ENCODE data around the gene PRSS3. TPM values are rescaled to one million over a fixed set of nuclear protein-coding genes. Genes with fewer than 3 reads are reported as not detected.
"Not testable (repeated sequence)": the region's sequence is repeated elsewhere in the genome, so short reads cannot be mapped to it uniquely, and the experiment has no call there.

Gene PRSS3
- total and polyA plus RNA-seq, 3 experiments from 2014 or later = 0.72 to 0.84 TPM; not detected in 1

DNA sequence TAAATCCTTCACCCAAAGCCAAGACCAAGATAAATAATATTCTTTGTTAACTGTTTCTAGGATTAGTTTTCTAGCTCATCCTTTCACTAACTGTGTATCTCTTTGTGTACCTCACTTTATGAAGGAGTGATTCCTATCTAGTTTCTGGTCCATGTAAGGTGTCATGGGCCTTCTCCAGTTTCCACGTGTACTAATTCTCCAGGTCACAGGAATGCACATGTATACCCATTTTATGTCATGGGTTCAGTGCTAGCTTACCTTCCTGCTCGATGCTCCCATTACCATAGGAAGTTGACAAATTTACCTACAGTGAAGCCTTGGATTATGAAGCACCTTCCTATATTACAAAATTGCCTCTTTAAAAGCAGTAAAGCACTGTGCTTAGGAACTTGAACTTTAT is 5.9 kb upstream of the PRSS3 start:
- H3K27ac ChIP-seq (ENCODE audit: low read depth, low read length); H3K36me3 Mint-ChIP-seq; H3K9me3 Mint-ChIP-seq; H3K4me1 Mint-ChIP-seq; DNase-seq; CTCF ChIA-PET; H3K4me1 ChIP-seq (ENCODE audit: insufficient read depth, low read length); H3K27ac Mint-ChIP-seq; H3K9me3 ChIP-seq (ENCODE audit: low read length); H3K36me3 ChIP-seq (ENCODE audit: insufficient read depth, low read length); H3K4me3 ChIP-seq (ENCODE audit: low read length); H3K4me3 Mint-ChIP-seq; H3K27me3 ChIP-seq (ENCODE audit: insufficient read depth, low read length, poor library complexity, severe bottlenecking): not testable (repeated sequence)
- POLR2A ChIA-PET = interaction anchor here (0.6 kb wide), 1 partner anchor 26 kb away, joined by 5 read pairs; no protein-coding TSS in a partner anchor
- H3K27me3 Mint-ChIP-seq = peaks cover 5 to 24% of the 10 kb centered on the region in 2 donors

- DNase-seq = no peak
- Histone ChIP-seq H3K4me3 (ENCODE audit: low read length) (no peak overlapping the region), H3K27ac (ENCODE audit: low read depth, low read length) (no peak overlapping the region), H3K4me1 (ENCODE audit: insufficient read depth, low read length) (no peaks in the 10 kb centered on the region), H3K36me3 (ENCODE audit: insufficient read depth, low read length) (no peaks in the 10 kb centered on the region), H3K9me3 (ENCODE audit: low read length) (no peaks in the 10 kb centered on the region), H3K27me3 (ENCODE audit: insufficient read depth, low read length, poor library complexity, severe bottlenecking) (no peaks in the 10 kb centered on the region)
- POLR2A ChIA-PET = no interaction called here
- H3K27ac Mint-ChIP-seq = no peak overlapping the region
- H3K4me1 Mint-ChIP-seq = no peaks in the 10 kb centered on the region
- no peaks in the 10 kb centered on the region for H3K9me3 Mint-ChIP-seq
- peaks cover 5 to 19% of the 10 kb centered on the region in 2 donors for H3K27me3 Mint-ChIP-seq
- no peaks in the 10 kb centered on the region for H3K36me3 Mint-ChIP-seq
- CTCF ChIA-PET = no interaction called here
- no peak overlapping the region for H3K4me3 Mint-ChIP-seq
Observed at GRCh38 chr9:33791117-33791516, 4.2 kb upstream of the PRSS3 start.

- H3K27ac ChIP-seq (ENCODE audit: low read depth, low read length); H3K27ac Mint-ChIP-seq; H3K4me1 Mint-ChIP-seq; H3K4me1 ChIP-seq (ENCODE audit: insufficient read depth, low read length); H3K4me3 ChIP-seq (ENCODE audit: low read length); H3K36me3 Mint-ChIP-seq; DNase-seq; H3K27me3 ChIP-seq (ENCODE audit: insufficient read depth, low read length, poor library complexity, severe bottlenecking); H3K4me3 Mint-ChIP-seq; H3K9me3 ChIP-seq (ENCODE audit: low read length); H3K36me3 ChIP-seq (ENCODE audit: insufficient read depth, low read length); H3K9me3 Mint-ChIP-seq; POLR2A ChIA-PET: not testable (repeated sequence)
- H3K27me3 Mint-ChIP-seq = peaks cover 3 to 33% of the 10 kb centered on the region in 2 donors
- CTCF ChIA-PET = interaction anchor here (1.0 kb wide), 1 partner anchor 15 kb away, joined by 3 read pairs; no protein-coding TSS in a partner anchor
Observed at GRCh38 chr9:33793496-33793895, 1.9 kb upstream of the PRSS3 start.

DNA sequence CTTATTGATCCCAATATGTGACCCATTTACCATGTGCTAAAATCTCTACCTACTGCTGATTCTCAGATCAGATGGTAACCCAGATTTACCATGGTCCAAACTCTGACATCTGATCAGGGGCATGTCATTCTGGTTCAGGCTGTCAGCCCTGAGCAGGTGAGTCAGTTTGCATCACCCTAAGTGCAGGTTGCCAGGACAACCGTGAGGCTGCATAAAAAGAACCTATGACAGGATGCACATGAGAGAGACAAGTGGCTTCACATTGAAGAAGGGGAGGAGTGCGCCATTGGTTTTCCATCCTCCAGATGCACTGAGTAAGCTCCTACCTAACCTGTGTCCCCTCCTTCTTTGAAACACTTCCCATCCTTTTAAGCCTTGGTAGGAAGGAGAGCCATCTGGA is 801 bp upstream of the PRSS3 start:
- peak in 1 of 5 donors; percentile 52 for DNase-seq
- no peaks in the 10 kb centered on the region for H3K9me3 ChIP-seq (ENCODE audit: low read length)
- H3K4me3 Mint-ChIP-seq = no peak overlapping the region
- peaks cover 6 to 35% of the 10 kb centered on the region in 2 donors for H3K27me3 Mint-ChIP-seq
- H3K36me3 Mint-ChIP-seq = peaks cover 0 to 4% (median 0%) of the 10 kb centered on the region in 3 donors
- no peaks in the 10 kb centered on the region for H3K4me1 Mint-ChIP-seq
- H3K9me3 Mint-ChIP-seq = peaks cover 0 to 2% (median 0%) of the 10 kb centered on the region in 5 donors
- no peak overlapping the region for H3K4me3 ChIP-seq (ENCODE audit: low read length)
- H3K27ac Mint-ChIP-seq = no peak overlapping the region
- H3K4me1 ChIP-seq (ENCODE audit: insufficient read depth, low read length) = no peaks in the 10 kb centered on the region
- no peaks in the 10 kb centered on the region for H3K27me3 ChIP-seq (ENCODE audit: insufficient read depth, low read length, poor library complexity, severe bottlenecking)
- ChIA-PET POLR2A (no interaction called here), CTCF (interaction anchor here (1.0 to 1.6 kb wide), 2 partner anchors 16 to 20 kb away, joined by 3 to 4 read pairs; no protein-coding TSS in a partner anchor)
- H3K27ac ChIP-seq (ENCODE audit: low read depth, low read length) = no peak overlapping the region
- H3K36me3 ChIP-seq (ENCODE audit: insufficient read depth, low read length) = no peaks in the 10 kb centered on the region

DNA sequence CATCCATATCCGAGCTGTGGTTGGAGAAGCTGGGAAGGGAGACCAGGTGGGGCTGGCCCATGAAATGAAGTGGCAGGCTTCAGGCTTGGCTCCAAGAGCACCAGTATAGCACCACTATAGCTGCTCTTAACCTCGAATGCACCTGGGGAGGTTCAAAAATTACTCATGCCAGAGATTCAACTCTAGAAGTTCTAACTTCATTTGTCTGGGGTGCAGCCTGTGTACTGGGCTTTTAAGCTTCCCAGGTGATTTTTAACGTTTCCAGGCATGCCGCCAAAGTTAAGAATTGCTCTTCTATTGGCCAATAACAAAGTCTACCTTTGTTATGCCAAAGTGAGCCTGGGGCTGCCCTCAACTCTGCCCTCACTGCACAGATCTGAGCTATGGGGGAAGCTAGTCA is 458 bp downstream of the PRSS3 start:
- DNase-seq = no peak
- POLR2A ChIA-PET = interaction anchor here (0.6 kb wide), 1 partner anchor 439 kb away, joined by 4 read pairs; no protein-coding TSS in a partner anchor
- no peak overlapping the region for H3K27ac Mint-ChIP-seq
- Histone ChIP-seq H3K4me1 (ENCODE audit: insufficient read depth, low read length) (no peaks in the 10 kb centered on the region), H3K4me3 (ENCODE audit: low read length) (no peak overlapping the region), H3K27me3 (ENCODE audit: insufficient read depth, low read length, poor library complexity, severe bottlenecking) (no peaks in the 10 kb centered on the region), H3K36me3 (ENCODE audit: insufficient read depth, low read length) (no peaks in the 10 kb centered on the region), H3K9me3 (ENCODE audit: low read length) (no peaks in the 10 kb centered on the region), H3K27ac (ENCODE audit: low read depth, low read length) (no peak overlapping the region)
- peaks cover 0 to 2% (median 0%) of the 10 kb centered on the region in 5 donors for H3K9me3 Mint-ChIP-seq
- H3K4me1 Mint-ChIP-seq = no peaks in the 10 kb centered on the region
- CTCF ChIA-PET = interaction anchor here (1.6 kb wide), 1 partner anchor 19 kb away, joined by 4 read pairs; no protein-coding TSS in a partner anchor
- peaks cover 0 to 4% (median 0%) of the 10 kb centered on the region in 3 donors for H3K36me3 Mint-ChIP-seq
- no peak overlapping the region for H3K4me3 Mint-ChIP-seq
- peaks cover 6 to 37% of the 10 kb centered on the region in 2 donors for H3K27me3 Mint-ChIP-seq

DNA sequence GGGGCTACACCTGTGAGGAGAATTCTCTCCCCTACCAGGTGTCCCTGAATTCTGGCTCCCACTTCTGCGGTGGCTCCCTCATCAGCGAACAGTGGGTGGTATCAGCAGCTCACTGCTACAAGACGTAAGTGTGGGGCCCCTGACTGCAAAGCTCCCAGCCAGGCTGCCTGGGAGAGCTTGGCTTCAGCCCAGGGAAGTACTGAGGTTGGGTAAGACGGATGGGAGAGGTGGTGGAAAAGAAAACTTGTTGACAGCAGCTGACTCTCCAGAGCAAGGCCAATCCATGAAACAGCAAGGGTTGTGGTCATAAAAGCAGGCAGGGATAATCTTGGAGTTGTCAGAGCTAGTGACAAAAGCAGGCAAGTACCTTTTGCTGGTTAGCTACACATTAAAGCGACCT is 1.3 kb downstream of the PRSS3 start:
- H3K9me3 ChIP-seq (ENCODE audit: low read length); H3K4me1 Mint-ChIP-seq; H3K27ac ChIP-seq (ENCODE audit: low read depth, low read length); H3K27ac Mint-ChIP-seq; H3K4me1 ChIP-seq (ENCODE audit: insufficient read depth, low read length); POLR2A ChIA-PET; H3K36me3 ChIP-seq (ENCODE audit: insufficient read depth, low read length); CTCF ChIA-PET; H3K36me3 Mint-ChIP-seq; H3K4me3 ChIP-seq (ENCODE audit: low read length); H3K4me3 Mint-ChIP-seq; DNase-seq; H3K9me3 Mint-ChIP-seq; H3K27me3 ChIP-seq (ENCODE audit: insufficient read depth, low read length, poor library complexity, severe bottlenecking): not testable (repeated sequence)
- H3K27me3 Mint-ChIP-seq = peaks cover 6 to 33% of the 10 kb centered on the region in 2 donors

GRCh38 chr9:33797837-33798236 is 2.5 kb downstream of the PRSS3 start:
- POLR2A ChIA-PET = no interaction called here
- Histone ChIP-seq H3K27ac (ENCODE audit: low read depth, low read length) (no peak overlapping the region), H3K4me3 (ENCODE audit: low read length) (no peak overlapping the region), H3K27me3 (ENCODE audit: insufficient read depth, low read length, poor library complexity, severe bottlenecking) (no peaks in the 10 kb centered on the region), H3K36me3 (ENCODE audit: insufficient read depth, low read length) (no peaks in the 10 kb centered on the region), H3K4me1 (ENCODE audit: insufficient read depth, low read length) (no peaks in the 10 kb centered on the region), H3K9me3 (ENCODE audit: low read length) (no peaks in the 10 kb centered on the region)
- Mint-ChIP-seq H3K9me3 (peaks cover 0 to 3% (median 0%) of the 10 kb centered on the region in 5 donors), H3K4me1 (no peaks in the 10 kb centered on the region), H3K4me3 (no peak overlapping the region), H3K27me3 (peaks cover 6 to 37% of the 10 kb centered on the region in 2 donors), H3K36me3 (peaks cover 0 to 4% (median 0%) of the 10 kb centered on the region in 3 donors), H3K27ac (no peak overlapping the region)
- CTCF ChIA-PET = no interaction called here
- DNase-seq = no peak

DNA sequence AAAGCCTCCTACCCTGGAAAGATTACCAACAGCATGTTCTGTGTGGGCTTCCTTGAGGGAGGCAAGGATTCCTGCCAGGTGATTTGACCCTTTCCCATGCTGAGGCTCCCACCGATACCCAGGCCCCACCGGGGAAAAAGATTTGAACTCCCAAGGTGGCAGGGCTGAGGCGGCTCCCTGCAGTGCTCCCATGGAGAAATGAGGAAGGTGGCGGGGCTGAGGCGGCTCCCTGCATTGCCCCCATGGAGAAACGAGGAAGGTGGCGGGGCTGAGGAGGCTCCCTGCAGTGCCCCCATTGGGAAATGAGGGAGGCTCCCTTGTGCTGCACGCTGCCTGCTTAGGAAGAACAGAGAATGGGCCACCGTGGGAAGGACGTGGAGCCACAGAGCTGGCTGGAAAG is 3.2 kb downstream of the PRSS3 start:
- H3K9me3 ChIP-seq (ENCODE audit: low read length) = no peaks in the 10 kb centered on the region
- ChIA-PET POLR2A (no interaction called here), CTCF (no interaction called here)
- no peaks in the 10 kb centered on the region for H3K27me3 ChIP-seq (ENCODE audit: insufficient read depth, low read length, poor library complexity, severe bottlenecking)
- Mint-ChIP-seq H3K27me3 (peaks cover 6 to 37% of the 10 kb centered on the region in 2 donors), H3K9me3 (peaks cover 0 to 3% (median 0%) of the 10 kb centered on the region in 5 donors), H3K27ac (no peak overlapping the region), H3K4me3 (no peak overlapping the region), H3K36me3 (peaks cover 0 to 4% (median 0%) of the 10 kb centered on the region in 3 donors), H3K4me1 (no peaks in the 10 kb centered on the region)
- H3K36me3 ChIP-seq (ENCODE audit: insufficient read depth, low read length) = no peaks in the 10 kb centered on the region
- no peak overlapping the region for H3K4me3 ChIP-seq (ENCODE audit: low read length)
- no peaks in the 10 kb centered on the region for H3K4me1 ChIP-seq (ENCODE audit: insufficient read depth, low read length)
- no peak overlapping the region for H3K27ac ChIP-seq (ENCODE audit: low read depth, low read length)
- DNase-seq = no peak

All from CD8-positive, alpha-beta memory T cell (primary cell).